Activated B cell treated with CpG ODN at 0.5 μM for 24 hours (primary cell): ENCODE results near the gene NHSL1. TPM values are rescaled to one million over a fixed set of nuclear protein-coding genes. Genes with fewer than 3 reads are reported as not detected.
A peak's percentile ranks its signal among the peaks of the same experiment; 100 is the strongest.

Source experiments
- ATAC-seq: fragments of 200-7000 bp; cut with Tn5 transposase; one replicate; pipeline ENCODE4 v1.10.0; 2021; ENCODE audit warnings: low read depth, mild to moderate bottlenecking, moderate library complexity
- CTCF ChIA-PET: fragments of 350-600 bp; sonication (Branson Sonifier 250); formaldehyde crosslinking; loops from one replicate; lab custom pipeline; 2021; ENCODE audit warnings: antibody characterized with exemption; lab: Charles Lee
- POLR2A ChIA-PET: fragments of 350-600 bp; sonication (Branson Sonifier 250); formaldehyde crosslinking; loops from one replicate; lab custom pipeline; 2021; ENCODE audit warnings: antibody characterized with exemption; lab: Charles Lee
- DNase-seq: peaks from one replicate; pipeline ENCODE4 v3.0.0; 2022
- H3K27ac Mint-ChIP-seq: one replicate; pipeline ENCODE4 v1.8.0; 2020; ENCODE audit warnings: mixed read lengths
- H3K27me3 Mint-ChIP-seq: one replicate; pipeline ENCODE4 v1.8.0; 2021; ENCODE audit warnings: mixed read lengths
- H3K36me3 Mint-ChIP-seq: one replicate; pipeline ENCODE4 v1.8.0; 2021; ENCODE audit warnings: low read depth, mixed read lengths
- H3K4me1 Mint-ChIP-seq: one replicate; pipeline ENCODE4 v1.8.0; 2021; ENCODE audit warnings: mixed read lengths
- H3K4me3 Mint-ChIP-seq: one replicate; pipeline ENCODE4 v1.8.0; 2020; ENCODE audit warnings: mild to moderate bottlenecking, mixed read lengths
- H3K9me3 Mint-ChIP-seq: one replicate; pipeline ENCODE4 v1.8.0; 2020; ENCODE audit warnings: mixed read lengths
- intact Hi-C: fragments of 100-400 bp; cut with micrococcal nuclease; formaldehyde crosslinking; loops from one replicate; pipeline ENCODE4 v1.15.1; 2024
- total RNA-seq: library from RNA; stranded (reverse); gene quantifications from 2 replicates; pipeline ENCODE4 v1.2.3, GENCODE V29; 2022
- TF ChIP-seq, protein P1 (sequence below): fragments of 200-600 bp; IDR thresholded peaks from one replicate; pipeline ENCODE4 v1.8.0; 2022; ENCODE audit warnings: antibody characterized with exemption, mild to moderate bottlenecking

The NHSL1 gene
- total RNA-seq, 1 donor from 2014 or later, result 1.4 TPM

DNA sequence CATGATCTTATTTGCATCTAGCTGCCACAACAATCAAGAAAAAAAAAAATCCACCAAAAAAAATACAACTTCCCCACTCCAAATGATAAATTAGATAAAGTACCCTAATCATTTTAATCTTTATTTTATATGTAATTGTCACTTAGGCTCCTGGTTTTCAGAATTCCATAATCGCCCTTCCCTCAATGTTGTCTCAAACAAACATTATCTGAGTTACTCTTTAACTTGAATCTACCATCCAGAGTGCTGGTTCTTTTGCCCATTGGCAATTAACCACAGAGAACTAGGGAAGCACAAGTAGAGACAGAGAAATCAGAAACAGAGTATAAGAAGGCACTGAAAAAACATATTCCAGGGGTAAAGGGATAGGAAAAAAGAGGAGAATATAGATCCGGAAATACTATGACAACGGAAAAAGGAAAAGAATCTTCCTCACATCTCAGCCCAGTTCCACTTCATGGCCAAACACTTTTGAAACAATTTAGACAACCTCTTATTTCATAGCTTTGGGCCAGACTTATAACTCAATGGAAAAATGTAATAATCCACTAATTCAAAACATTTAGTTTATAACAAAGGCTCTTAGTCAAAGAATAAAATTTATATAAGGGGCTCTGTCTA lies 861 bp upstream of the NHSL1 start:
- intact Hi-C loops, result loop anchor here (10.0 kb wide), 1 partner anchor 495 kb away; no protein-coding TSS in a partner anchor
- POLR2A ChIA-PET, result interaction anchor here (0.6 kb wide), 1 partner anchor 45 kb away, joined by 4 read pairs; no protein-coding TSS in a partner anchor
- Mint-ChIP-seq H3K4me1 (peaks cover 19% of the 10 kb centered on the region), H3K36me3 (no peaks in the 10 kb centered on the region), H3K27me3 (peaks cover 5% of the 10 kb centered on the region), H3K4me3 (no peak overlapping the region), H3K9me3 (no peaks in the 10 kb centered on the region), H3K27ac (no peak overlapping the region)
- DNase-seq (no peak), ATAC-seq (no peak)
- CTCF ChIA-PET, result interaction anchor here (1.1 to 1.8 kb wide), 2 partner anchors 18 to 385 kb away, joined by 3 to 6 read pairs; no protein-coding TSS in a partner anchor
- TF ChIP-seq, protein P1, sequence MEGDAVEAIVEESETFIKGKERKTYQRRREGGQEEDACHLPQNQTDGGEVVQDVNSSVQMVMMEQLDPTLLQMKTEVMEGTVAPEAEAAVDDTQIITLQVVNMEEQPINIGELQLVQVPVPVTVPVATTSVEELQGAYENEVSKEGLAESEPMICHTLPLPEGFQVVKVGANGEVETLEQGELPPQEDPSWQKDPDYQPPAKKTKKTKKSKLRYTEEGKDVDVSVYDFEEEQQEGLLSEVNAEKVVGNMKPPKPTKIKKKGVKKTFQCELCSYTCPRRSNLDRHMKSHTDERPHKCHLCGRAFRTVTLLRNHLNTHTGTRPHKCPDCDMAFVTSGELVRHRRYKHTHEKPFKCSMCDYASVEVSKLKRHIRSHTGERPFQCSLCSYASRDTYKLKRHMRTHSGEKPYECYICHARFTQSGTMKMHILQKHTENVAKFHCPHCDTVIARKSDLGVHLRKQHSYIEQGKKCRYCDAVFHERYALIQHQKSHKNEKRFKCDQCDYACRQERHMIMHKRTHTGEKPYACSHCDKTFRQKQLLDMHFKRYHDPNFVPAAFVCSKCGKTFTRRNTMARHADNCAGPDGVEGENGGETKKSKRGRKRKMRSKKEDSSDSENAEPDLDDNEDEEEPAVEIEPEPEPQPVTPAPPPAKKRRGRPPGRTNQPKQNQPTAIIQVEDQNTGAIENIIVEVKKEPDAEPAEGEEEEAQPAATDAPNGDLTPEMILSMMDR, result no peak

DNA sequence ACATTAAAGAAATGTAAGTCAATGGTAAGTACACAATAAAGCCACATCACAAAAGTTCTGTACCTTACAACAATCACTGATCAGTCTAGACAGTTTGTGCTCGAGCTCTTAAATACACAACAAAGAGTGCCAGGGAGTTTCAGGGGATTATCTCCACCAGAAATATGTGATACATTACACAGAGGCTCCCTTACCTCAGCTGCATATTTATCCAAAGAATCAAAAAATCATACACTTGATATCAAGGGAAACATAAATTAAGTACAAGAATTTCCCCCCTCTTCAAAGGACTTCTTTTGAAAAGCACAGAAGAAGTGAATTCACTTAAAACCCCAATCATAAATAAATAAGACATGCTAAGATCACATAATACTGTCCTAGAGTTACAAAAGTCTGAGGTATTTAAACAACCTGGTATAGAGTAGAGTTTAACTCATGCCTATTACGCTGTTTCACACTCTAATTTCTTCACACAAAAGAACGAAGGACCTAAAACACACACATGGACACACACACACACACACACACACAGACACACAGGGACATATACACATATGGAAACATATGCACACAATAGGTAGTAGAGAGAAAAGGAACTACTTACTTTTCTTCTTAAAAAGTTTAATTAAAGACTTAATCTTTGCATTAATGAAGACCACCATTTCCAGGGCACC lies 528 bp downstream of the NHSL1 start:
- Mint-ChIP-seq H3K9me3 (no peaks in the 10 kb centered on the region), H3K27me3 (peaks cover 6% of the 10 kb centered on the region), H3K4me1 (peaks cover 19% of the 10 kb centered on the region), H3K4me3 (peak overlapping the region; percentile 79), H3K27ac (peak overlapping the region; percentile 35), H3K36me3 (no peaks in the 10 kb centered on the region)
- DNase-seq (no peak), ATAC-seq (no peak)
- intact Hi-C loops, result loop anchor here (2.0 kb wide), 1 partner anchor 42 kb away; no protein-coding TSS in a partner anchor
- CTCF ChIA-PET, result no interaction called here
- TF ChIP-seq, protein P1, result no peak
- POLR2A ChIA-PET, result interaction anchor here (0.7 kb wide), 1 partner anchor 42 kb away, joined by 5 read pairs; no protein-coding TSS in a partner anchor

DNA sequence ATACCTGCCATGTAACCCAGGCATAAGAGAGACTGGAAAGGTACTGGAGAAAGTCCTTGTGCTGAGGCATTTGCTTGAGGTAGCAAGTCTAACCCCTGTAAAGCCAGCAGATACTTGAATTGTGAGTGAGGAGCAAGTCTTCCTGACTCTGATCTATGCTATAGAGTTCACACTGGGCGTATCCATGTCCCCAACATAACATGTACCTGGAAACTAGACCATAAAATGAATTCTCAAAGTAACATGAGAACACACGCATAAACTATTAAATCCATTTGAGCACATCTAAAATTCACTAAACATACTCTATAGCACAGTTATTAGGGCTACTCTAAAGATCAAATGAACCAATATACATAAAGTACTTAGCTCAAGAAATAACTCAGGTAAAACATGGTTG lies 2.0 kb downstream of the NHSL1 start:
- POLR2A ChIA-PET, result no interaction called here
- H3K36me3 Mint-ChIP-seq, result no peaks in the 10 kb centered on the region
- H3K4me3 Mint-ChIP-seq, result no peak overlapping the region
- intact Hi-C loops, result no loop called here
- H3K9me3 Mint-ChIP-seq, result no peaks in the 10 kb centered on the region
- DNase-seq (no peak), ATAC-seq (no peak)
- H3K27ac Mint-ChIP-seq, result no peak overlapping the region
- CTCF ChIA-PET, result no interaction called here
- H3K27me3 Mint-ChIP-seq, result peaks cover 6% of the 10 kb centered on the region
- H3K4me1 Mint-ChIP-seq, result peaks cover 19% of the 10 kb centered on the region
- TF ChIP-seq, protein P1, result no peak

DNA sequence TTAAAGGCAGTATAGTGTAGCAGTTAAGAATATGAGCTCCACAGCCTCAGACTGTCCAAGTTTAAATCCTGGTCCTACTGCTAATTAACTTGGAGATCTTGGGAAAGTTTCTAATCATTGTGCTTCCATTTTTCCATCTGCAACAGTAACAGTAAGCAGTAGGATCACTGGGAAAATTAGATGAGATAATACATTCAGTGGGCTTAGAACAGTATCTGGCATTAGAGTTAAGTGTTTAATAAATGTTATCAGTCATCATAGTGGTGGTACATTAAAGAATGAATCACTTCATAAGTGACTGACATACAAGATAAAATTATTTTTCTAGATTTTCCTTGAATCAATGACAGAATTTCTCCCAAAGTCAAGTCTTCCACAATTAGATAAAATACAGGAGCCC lies 5.0 kb downstream of the NHSL1 start:
- Mint-ChIP-seq H3K27ac (no peak overlapping the region), H3K9me3 (no peaks in the 10 kb centered on the region), H3K36me3 (no peaks in the 10 kb centered on the region), H3K4me1 (peaks cover 8% of the 10 kb centered on the region), H3K27me3 (peaks cover 8% of the 10 kb centered on the region), H3K4me3 (no peak overlapping the region)
- ChIA-PET POLR2A (no interaction called here), CTCF (interaction anchor here (2.5 kb wide), 1 partner anchor 23 kb away, joined by 6 read pairs; no protein-coding TSS in a partner anchor)
- no peak for DNase-seq
- TF ChIP-seq, protein P1, result no peak
- ATAC-seq, result no peak
- intact Hi-C loops, result no loop called here

DNA sequence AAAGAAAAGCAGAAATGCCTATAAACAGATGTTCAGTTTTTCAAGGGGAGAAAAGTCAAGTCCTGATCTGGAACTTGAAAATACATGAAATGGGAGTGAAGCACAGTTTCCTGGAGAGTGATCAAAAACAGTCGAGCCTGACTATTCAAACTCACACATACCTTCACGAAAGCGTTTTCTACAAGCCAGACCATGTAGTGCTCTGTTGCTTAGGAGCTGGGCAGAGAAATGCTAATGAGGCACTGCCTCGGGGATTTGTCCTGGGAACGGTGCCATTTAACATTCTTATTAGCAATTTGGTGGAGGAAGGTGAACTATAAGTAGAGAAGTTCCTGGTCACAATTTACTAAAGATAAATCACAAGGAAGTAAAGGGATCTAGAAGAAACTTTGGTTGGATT lies 5.9 kb downstream of the NHSL1 start:
- no peak for ATAC-seq
- Mint-ChIP-seq H3K36me3 (no peaks in the 10 kb centered on the region), H3K9me3 (no peaks in the 10 kb centered on the region), H3K4me1 (no peaks in the 10 kb centered on the region), H3K4me3 (no peak overlapping the region), H3K27ac (no peak overlapping the region), H3K27me3 (peaks cover 15% of the 10 kb centered on the region)
- DNase-seq, result no peak
- POLR2A ChIA-PET, result no interaction called here
- TF ChIP-seq, protein P1, result no peak
- intact Hi-C loops, result no loop called here
- CTCF ChIA-PET, result interaction anchor here (2.5 kb wide), 1 partner anchor 24 kb away, joined by 6 read pairs; no protein-coding TSS in a partner anchor
